Right renal cortex interstitium (tissue), 3 donors: ENCODE measurements around the gene LMNTD2. TPM values are rescaled to one million over a fixed set of nuclear protein-coding genes. Genes with fewer than 3 reads are reported as not detected.
A peak's percentile ranks its signal among the peaks of the same experiment; 100 is the strongest.

Experiments used
- DNase-seq, 3 donors: peaks; one replicate each; pipeline ENCODE4 v3.0.0-alpha.2; 2013; ENCODE audit warnings: low read depth in 3 of 3, low spot score in 2 of 3
- polyA plus RNA-seq, 3 donors: library from polyadenylated mRNA; unstranded; fragments of 120-200 nt; gene quantifications; one replicate each; pipeline ENCODE4 v1.2.1, GENCODE V29; 2013; ENCODE audit not compliant: insufficient read length in 3 of 3

Gene LMNTD2
- polyA plus RNA-seq, 3 donors: 2.6 to 2.7 (median 2.6) TPM

DNA sequence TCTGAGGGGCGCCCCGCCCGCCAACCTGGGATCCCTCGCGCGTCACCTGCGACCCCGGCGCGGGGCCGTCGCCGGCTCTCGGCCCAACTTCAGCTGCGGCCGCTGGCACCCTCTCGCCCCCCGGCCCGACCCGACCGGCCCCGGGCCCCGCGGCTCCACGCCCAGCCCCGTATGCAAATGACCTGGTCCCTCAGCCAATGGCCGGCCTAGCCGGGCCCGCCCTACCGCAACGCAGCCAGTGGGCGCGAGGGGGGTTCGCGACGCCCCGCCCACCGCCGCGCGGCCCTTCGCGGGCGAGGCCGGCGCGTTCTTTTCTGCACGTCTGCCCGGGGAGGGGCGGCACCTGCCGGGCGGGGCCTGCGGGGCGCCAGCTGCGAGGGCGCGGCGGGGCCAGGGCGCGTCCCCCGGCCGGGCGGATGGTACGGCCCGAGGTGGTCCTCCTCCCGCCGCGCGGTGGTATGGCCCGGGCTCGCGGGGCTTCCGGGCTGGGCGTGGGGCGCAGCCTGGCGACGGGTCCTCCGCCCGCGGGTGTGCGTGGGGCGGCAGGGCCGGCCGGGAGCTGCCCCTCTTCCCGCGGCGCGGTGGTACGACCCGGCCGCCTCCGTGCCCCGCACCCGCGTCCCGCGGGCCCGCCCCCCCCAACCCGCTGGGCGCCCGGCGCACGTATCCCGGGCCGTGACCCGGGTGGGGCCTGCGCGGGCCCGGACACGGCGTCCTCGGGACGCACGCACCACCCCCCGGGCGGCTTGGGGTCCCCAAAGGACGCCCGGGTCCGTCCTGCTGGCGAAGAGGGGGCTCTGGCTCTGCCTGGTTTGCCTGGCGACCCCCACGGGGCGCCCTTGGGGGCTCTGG lies 8.0 kb upstream of the LMNTD2 start:
- peak in 1 of 3 donors; percentile 88 for DNase-seq

DNA sequence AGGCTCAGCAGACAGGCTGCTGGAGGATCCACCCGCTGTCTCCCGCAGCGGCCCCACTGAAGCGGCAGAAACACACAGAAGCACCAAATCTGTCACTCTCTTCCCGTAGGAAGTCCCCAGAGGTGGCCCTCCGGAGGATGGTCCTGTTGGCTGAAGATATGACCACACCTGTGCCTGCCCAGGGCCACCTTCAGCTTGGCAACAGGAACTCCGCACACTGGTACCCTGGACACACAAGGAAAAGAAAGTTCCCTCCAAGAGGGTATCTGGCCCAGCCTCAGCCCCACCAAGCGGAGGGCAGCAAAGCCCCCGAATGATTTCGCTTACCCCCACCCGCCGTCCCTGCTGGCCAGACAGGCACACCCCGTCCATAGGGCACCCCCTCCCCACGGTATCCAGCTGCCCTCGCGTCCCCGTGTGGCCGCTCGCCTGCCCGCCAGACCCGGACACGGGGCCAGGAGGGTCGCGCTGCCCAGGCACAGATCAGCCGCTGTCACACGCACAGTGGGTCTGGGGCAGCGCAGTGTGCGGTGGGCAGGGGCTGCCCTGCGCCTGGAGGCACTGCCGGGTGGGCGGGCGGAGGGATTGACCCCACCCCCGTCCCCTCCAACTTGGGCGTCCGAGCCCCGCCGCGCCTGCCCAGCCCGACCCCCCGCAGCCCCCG lies 7.2 kb upstream of the LMNTD2 start:
- no peak for DNase-seq

DNA sequence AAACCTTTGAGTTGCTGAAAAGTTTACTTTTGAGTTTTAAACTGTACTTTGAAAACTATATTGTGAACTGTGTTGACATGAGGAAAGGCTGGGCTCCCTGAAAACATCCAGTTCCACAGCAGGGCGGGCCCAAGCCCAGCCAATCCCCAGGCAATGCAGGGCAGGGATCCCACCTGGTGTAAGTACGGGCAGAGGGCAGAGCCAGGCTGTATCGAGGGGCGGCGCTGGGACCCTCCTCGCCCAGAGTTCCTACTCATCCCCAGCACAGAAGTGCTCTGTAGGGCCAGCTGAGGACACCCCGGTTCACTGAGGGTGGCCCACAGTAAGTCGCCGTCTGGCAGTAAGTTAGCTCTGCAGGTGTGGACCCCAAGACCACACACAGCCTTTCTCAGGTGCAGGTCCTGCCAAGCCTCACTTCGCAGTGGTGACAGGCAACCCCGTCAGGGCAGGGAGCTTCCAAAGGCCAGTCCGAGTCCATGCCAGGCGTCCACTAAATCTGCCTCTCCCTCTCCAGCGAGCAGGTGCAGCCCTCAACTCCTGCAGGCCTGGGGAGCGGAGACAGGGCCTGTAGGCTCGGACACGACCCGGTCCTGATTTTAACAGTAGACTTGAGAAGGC lies 6.6 kb upstream of the LMNTD2 start:
- no peak for DNase-seq

DNA sequence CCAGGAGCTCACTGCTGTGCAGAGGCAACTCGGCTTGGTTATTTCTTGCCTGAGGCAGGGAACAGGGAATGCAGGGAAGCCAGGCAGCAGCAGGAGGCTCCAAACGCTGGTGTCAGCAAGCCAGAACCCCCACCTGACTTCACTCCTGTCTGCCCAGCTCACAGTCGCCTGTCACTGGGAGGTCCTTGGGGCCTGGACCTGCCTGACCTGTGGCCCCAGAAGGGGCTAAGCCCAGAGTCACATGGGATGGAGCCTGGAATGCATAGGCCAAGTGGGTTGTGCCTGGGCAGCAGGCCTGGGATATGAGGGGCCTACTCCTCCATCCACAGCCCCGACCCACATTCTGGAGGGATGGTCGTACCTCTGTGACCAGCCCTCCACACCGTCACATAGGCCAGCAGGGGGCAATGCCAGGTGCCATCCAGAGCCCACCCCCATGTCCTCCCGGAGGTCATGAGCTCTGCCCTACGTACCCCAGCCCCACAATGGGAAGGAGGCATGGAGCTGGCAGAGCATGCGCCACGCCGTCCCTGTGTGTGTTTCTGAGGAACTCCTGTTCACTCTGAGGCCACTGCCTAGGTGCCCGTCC lies 5.5 kb upstream of the LMNTD2 start:
- no peak for DNase-seq

DNA sequence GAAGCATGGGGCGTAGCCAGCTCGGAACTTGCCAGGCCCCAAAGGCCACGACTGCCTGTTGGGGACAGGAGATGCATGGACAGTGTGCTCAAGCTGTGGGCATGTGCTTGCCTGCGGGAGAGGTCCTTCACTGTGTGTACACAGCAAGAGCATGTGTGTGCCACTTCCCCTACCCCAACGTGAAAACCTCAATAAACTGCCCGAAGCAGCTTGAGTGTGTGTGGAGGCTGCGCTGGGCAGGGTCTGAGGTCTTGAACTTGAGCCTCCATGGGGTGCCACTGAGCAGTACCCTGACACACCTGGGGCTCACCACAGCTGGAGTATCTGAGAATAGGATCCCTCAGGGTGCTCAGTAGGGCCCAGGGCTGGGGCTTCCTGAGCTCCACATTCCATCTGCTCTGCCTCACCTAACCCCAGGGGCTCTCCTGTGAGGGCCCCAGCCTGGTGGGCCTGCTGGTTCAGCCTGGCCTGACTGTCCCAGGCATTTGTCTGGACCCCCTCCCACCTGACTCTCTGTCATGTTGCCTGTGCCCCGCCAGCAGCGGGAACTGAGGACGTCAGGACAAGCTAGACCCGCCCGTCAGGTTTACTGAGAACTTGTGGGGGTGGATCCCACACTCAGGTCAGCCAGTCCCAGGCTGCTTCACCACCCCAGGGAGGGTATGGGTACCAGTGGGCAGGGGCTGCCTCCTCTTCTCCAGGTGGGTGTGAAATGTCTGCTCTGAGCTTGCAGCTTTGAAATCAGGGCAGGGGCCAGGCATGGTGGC lies 3.5 kb upstream of the LMNTD2 start:
- DNase-seq: no peak

DNA sequence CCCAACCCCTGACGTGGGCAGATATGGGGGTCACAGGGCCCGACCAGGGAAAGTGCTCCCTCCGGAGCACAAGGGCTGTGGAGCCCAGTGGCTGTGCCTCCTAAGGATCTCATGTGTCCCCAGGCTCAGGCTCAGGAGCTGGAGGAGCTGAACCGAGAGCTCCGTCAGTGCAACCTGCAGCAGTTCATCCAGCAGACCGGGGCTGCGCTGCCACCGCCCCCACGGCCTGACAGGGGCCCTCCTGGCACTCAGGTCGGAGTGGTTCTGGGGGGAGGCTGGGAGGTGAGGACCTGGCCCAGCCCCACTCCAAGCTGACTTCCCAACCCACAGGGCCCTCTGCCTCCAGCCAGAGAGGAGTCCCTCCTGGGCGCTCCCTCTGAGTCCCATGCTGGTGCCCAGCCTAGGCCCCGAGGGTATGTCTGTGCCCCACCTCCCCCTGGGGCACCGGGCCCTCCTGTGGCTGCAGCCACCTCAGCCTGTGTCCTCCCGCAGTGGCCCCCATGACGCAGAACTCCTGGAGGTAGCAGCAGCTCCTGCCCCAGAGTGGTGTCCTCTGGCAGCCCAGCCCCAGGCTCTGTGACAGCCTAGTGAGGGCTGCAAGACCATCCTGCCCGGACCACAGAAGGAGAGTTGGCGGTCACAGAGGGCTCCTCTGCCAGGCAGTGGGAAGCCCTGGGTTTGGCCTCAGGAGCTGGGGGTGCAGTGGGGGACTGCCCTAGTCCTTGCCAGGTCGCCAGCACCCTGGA lies 2.7 kb upstream of the LMNTD2 start:
- DNase-seq: no peak

DNA sequence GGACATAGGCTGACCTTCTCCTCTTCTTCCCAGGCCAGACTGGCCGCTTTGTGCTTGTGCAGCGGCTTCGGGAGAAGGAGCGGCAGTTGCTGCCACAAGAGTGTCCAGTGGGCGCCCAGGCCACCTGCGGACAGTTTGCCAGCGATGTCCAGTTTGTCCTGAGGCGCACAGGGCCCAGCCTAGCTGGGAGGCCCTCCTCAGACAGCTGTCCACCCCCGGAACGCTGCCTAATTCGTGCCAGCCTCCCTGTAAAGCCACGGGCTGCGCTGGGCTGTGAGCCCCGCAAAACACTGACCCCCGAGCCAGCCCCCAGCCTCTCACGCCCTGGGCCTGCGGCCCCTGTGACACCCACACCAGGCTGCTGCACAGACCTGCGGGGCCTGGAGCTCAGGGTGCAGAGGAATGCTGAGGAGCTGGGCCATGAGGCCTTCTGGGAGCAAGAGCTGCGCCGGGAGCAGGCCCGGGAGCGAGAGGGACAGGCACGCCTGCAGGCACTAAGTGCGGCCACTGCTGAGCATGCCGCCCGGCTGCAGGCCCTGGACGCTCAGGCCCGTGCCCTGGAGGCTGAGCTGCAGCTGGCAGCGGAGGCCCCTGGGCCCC lies 1.6 kb upstream of the LMNTD2 start:
- DNase-seq: no peak

DNA sequence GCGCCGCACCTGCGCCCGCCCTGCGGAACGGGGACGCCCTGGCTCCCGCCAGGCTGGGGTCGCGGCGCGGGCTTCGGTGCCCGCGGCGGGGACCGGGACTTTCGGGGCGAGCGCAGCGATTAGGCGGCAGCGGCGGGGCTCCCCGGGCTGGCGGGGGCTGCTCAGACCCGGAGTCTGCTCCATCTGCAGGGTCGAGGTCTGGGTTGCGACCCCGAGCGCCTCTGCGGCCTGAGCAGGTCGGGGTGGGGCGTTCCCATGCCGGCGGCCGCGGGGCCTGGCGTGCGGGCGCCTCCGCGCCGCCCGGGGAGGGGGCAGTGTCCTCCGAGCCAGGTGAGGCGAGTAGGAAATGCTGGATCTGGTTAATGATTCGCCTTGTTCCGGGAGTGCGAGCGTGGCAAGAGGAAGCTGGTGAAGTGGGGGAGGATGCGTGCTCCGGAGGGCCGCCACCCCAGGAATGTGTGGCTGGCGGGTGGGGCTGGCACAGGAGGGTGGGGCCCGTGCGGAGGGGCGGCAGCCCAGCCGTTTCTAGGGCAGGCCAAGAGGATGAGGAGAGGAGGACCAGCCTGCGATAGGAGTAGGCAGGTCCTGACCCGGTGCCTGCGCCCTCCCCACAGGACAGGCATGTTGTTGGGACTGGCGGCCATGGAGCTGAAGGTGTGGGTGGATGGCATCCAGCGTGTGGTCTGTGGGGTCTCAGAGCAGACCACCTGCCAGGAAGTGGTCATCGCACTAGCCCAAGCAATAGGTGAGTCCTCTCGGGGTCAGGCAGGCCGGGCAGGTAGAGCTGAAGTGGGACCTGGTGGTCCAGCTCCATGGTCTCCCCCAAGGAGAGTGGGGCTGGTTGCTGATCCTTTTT lies 838 bp upstream of the LMNTD2 start:
- peak in 1 of 3 donors; percentile 70 for DNase-seq

DNA sequence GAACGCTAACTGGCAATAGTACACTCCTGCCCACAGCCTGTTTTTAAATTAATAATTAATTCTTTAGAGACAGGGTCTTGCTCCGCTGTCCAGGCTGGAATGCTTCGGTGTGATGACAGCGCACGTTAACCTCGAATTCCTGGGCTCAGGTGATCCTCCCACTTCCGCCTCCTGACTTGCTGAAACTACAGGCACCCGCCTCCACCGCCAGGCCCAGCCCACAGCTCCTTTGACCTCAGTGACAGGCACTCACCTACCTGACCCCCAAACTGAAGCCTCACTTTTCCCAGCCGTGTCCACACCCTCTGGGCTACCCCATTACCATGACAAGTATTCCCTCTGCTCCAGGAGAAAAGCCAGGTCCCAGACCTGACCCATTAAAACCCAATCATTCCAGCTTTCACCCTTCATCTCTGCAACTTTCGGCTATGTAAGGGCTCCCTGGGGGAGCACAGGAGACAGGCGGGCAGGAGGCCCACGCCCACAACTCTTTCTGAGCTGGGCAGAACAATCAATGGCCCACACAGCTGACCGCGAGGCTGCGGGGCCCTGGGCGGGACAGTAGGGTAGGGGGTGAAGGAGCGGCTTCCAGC lies 730 bp downstream of the LMNTD2 start:
- no peak for DNase-seq

DNA sequence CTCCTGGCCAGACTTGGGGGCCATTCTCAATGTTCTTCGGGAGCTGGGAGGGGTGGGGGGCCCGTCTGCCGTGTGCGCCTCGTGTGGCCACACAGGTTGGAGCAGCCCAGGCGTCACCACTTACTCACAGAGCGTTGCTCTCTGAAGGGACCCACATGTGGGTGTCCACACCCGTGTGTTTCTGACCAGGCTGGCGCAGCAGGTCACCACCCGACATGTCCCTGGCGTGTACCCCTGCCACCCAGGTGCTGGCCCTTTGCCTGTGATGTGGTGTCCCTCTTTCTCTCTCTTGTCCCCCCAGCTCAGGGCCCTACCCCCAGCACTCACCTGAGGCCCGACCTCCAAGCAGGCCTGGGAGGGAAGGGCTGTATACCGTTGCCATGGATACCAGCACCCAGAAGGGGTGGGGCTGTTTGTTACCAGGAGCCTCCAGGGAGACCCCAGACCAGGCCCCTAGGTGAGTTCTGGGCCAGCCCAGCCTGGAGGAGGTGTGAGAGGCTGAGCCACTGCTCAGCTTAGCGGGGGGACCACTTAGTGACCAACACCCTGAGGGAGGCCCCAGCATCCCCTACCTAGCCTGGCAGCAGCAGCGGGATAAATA lies 1.4 kb downstream of the LMNTD2 start:
- DNase-seq: no peak

DNA sequence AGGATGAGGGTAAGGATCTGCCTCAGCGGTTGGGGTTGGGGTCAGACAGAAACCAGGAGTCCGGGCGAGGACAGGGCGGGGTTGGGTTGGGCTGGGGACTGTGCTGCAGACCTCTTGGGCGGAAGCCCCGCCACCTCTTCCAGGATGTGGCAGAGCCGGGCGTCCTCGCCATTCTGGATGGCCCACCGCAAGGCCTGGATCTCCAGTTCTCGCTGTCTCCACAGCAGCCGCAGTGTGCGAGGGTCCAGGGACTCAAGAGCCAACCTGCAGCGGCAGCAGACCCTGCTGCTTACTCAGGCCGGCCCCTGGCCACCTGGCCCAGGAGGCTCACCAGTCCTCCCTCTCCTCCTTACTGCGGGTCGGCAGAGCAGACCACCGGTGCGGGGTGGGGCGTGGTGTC lies 2.0 kb downstream of the LMNTD2 start:
- no peak for DNase-seq

DNA sequence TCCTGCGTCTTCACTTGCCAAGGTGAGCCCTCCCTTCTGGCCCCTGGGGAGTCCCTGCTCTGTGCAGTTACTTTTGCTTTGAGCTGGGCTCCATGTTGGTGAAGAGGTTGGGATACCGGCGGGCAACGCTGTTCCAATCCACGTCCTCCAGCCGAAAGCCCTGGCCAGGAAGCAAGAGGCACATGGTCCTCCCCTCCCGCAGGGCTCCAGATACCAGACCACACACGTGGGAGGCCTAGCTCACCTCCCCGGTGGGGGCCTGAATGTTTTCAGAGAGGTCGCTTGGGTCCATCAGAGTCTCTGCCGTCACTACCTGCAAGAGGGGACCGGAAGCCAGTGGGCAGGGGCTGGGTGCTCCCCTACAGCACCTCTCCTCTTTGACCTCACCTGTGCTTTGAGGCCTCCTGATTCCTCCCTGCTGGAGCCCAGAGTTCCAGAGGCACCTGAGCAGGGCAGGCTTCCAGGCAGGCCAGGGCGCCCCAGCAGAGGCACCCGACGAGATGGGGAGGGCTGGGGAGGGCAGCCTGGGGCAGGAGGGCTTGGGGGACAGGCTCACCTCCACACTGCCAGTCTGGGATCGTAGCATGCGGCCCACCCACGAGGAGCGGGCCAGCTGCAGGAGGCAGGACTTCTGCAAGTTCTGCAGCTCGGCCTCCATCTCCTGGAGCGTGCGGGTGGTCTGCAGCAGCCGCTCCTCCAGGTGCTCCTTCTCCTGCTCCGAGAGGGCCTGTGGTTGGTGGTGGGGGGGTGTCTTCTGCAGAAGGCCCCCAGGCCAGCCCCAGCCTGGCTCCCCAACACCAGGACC lies 3.0 kb downstream of the LMNTD2 start:
- DNase-seq: no peak

DNA sequence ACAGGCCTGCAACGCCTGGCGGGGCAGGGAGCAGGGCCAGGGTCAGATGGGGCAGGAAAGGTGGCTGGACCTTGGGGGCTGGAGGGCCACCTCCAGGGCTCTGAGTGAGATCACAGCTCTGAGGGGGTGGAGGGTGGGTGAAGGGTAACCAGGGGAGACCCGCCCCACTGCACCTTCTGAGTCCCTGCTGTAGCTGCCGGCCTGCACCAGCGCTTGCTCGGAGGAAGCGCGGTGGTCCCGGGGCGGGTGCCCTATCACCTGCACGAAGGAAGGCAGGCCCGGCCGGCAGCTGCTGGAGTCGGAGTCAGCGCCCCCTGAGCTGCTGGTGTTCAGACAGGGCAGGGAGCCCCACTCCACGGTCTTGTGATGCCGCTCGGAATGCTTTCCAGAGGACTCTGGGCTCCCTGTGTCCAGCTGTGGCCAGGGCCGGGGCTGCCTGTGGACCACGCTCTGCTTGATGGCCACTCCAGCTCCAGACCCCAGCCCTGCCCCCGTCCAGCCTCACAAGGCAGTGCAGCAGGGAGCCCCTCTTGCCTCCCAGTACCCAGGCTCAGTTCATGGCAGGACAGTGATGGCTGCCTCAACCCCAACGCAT lies 3.8 kb downstream of the LMNTD2 start:
- DNase-seq: no peak

DNA sequence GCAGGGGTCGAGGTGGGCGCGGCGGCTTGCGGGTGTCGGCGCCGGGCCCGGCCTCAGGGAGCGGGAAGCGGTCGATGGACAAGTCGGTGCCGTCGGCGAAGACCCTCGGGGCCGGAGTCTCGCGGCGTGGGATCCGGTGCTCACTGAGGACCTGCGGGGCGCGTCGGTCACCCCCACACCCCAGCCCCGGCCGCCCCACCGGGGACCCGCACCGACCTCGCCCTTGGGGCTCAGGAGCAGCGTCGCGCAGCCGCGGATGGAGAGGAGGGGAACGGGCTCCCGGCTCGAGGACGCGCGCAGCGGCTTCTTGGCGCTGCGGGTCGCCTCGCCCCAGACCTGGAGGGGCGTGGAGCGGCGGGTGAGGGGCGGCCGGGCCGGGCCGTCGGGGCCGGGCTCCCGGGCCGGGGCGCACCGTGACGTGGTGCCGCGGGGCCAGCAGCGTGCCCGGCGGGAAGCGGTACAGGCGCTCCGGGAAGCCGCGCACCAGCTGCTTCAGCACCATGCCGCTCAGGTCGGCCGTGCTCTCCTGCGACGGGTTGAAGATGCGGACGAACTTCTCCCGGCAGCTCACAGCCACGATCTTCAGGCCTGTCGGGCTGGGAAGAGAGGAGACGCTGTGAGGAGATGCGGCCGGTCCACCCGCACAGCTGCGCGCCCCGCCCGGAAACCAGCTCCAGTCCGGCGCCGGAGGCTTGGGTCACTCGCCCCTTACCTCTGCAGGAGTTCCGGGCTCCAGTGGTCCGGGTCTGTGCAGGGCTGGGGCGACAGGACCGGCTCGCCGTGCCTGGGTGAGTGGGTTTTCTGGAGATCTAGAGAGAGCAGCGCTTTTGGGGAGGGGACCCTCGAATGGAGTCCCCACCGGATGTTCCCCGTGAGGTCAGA lies 4.5 kb downstream of the LMNTD2 start:
- no peak for DNase-seq

DNA sequence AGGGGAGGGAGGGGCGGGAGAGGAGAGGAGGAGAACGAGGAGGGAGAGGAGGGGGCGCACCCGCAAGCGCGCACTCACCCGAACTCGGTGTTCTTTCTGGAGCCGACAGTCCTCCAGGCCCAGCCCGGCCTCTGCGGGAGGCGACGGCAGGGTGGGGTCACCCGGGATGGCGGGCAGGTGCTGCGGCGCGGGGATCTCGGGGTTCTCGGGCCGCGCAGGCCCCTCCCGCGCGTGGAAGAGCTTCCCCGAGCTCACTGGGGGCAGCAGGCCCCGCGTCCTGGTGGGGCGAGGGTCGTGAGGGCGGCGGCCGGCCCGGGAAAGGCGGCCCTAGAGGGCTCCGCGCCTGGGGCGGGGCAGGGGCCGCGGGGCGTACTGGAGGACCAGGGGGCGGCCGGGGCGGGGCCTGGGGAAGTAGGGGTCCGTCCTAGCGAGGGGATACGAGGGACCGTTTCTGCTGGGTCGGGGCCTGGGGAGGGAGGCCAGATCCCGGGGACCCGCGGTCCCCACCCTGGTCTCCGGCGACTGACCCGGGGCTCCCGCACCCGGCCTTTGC lies 5.2 kb downstream of the LMNTD2 start:
- no peak for DNase-seq
